ENCODE measurements around the gene SEPTIN11. TPM values are rescaled to one million over a fixed set of nuclear protein-coding genes. Genes with fewer than 3 reads are reported as not detected.

Gene SEPTIN11
- total and polyA plus RNA-seq, 9 of the 15 experiments (the other 6 are each of a cell fraction or from before 2014, with no cell fraction given): 25.7 to 142 (median 84.3) TPM

GRCh38 chr4:76974150-76974549 lies 24.6 kb downstream of the SEPTIN11 start:
- in situ Hi-C loops (cut with MboI): no loop called here
- Histone ChIP-seq H3K27ac (ENCODE audit: extremely low read depth, low read depth, low read length) (no peak overlapping the region), H3K4me1 (replicated peaks in 1 of 2; ENCODE audit: control insufficient read depth in 2 of 2, insufficient read depth in 2 of 2, low read length in 2 of 2) (peaks cover 0 to 26% of the 10 kb centered on the region in 2 experiments; a peak in 4 of 5 replicates), H2AFZ (ENCODE audit: low read depth, low read length) (no peak overlapping the region), H3K9me1 (ENCODE audit: control insufficient read depth, insufficient read depth, low read length) (no peaks in the 10 kb centered on the region), H3K79me2 (ENCODE audit: control insufficient read depth, insufficient read depth, low read length) (peaks cover 40% of the 10 kb centered on the region), H3K9ac (ENCODE audit: insufficient read depth in 1 of 2, low read depth in 2 of 2, low read length in 2 of 2) (no peak overlapping the region), H3K4me2 (ENCODE audit: insufficient read depth, low read length) (no peak overlapping the region), H3K9me3 (replicated peaks; ENCODE audit: control insufficient read depth, insufficient read depth, low read depth, low read length) (no peaks in the 10 kb centered on the region), H4K20me1 (replicated peaks; ENCODE audit: control insufficient read depth, insufficient read depth, low read length) (no peaks in the 10 kb centered on the region), H3K27me3 (ENCODE audit: control insufficient read depth in 2 of 2, insufficient read depth in 2 of 2, low read length in 2 of 2) (no peaks in the 10 kb centered on the region), H3K4me3 (no peak overlapping the region), H3K36me3 (ENCODE audit: control insufficient read depth, insufficient read depth, low read length) (no peaks in the 10 kb centered on the region; the same call in 2 of the 3 replicates)
- no peak for TF ChIP-seq PATZ1 (CRISPR knock-in tag; IDR thresholded peaks at IDR 0.05; ENCODE audit: borderline replicate concordance)
- TF ChIP-seq NRF1 (conservative IDR thresholded peaks at IDR 0.05 in 1 of 2, IDR thresholded peaks at IDR 0.05 in 1 of 2): no peak
- no peak for TF ChIP-seq MAFK (IDR thresholded peaks at IDR 0.05; ENCODE audit: low read length)
- no peak for TF ChIP-seq MECOM (CRISPR knock-in tag; IDR thresholded peaks at IDR 0.05)
- no peak for TF ChIP-seq ZNF316 (IDR thresholded peaks at IDR 0.05)
- TF ChIP-seq ZNF431 (CRISPR knock-in tag; IDR thresholded peaks at IDR 0.05): no peak
- no peak for TF ChIP-seq TAF1 (IDR thresholded peaks at IDR 0.05; ENCODE audit: control insufficient read depth, extremely low read depth, insufficient read depth, low read length, severe bottlenecking)
- TF ChIP-seq MEF2D (tag; conservative IDR thresholded peaks at IDR 0.05; ENCODE audit: low read depth): no peak
- TF ChIP-seq GABPB1 (CRISPR knock-in tag; IDR thresholded peaks at IDR 0.05): no peak
- TF ChIP-seq HMBOX1 (IDR thresholded peaks at IDR 0.05): no peak
- ATAC-seq: no peak
- WGBS (ENCODE audit: insufficient coverage, low coverage, missing lambda C conversion rate): 75% methylated on average over 2 of the region's 2 CpGs
- DNase-seq (ENCODE audit: extremely low read depth in 1 of 4, low spot score in 3 of 4): no peak
- ChIA-PET POLR2A (interaction anchor here (0.7 kb wide), 1 partner anchor 144 kb away, joined by 3 read pairs; no protein-coding TSS in a partner anchor), CTCF (ENCODE audit: low intra/inter-chr PET ratio) (no interaction called here)
- no TSS peak for BruUV-seq (replicated peaks)
- intact Hi-C loops (cut with micrococcal nuclease): no loop called here
- FAIRE-seq: no peak
